GM19455 (cell line): ENCODE measurements around the gene RASSF7.
"Not testable (repeated sequence)": the region's sequence is repeated elsewhere in the genome, so short reads cannot be mapped to it uniquely, and the experiment has no call there.

Experiments used
- ATAC-seq: cut with Tn5 transposase; IDR thresholded peaks from one replicate; pipeline ENCODE4 v1.9.1; 2021; ENCODE audit not compliant: unreplicated experiment

Gene RASSF7

DNA sequence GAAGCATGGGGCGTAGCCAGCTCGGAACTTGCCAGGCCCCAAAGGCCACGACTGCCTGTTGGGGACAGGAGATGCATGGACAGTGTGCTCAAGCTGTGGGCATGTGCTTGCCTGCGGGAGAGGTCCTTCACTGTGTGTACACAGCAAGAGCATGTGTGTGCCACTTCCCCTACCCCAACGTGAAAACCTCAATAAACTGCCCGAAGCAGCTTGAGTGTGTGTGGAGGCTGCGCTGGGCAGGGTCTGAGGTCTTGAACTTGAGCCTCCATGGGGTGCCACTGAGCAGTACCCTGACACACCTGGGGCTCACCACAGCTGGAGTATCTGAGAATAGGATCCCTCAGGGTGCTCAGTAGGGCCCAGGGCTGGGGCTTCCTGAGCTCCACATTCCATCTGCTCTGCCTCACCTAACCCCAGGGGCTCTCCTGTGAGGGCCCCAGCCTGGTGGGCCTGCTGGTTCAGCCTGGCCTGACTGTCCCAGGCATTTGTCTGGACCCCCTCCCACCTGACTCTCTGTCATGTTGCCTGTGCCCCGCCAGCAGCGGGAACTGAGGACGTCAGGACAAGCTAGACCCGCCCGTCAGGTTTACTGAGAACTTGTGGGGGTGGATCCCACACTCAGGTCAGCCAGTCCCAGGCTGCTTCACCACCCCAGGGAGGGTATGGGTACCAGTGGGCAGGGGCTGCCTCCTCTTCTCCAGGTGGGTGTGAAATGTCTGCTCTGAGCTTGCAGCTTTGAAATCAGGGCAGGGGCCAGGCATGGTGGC, 3.2 kb downstream of the RASSF7 start:
- no peak for ATAC-seq

DNA sequence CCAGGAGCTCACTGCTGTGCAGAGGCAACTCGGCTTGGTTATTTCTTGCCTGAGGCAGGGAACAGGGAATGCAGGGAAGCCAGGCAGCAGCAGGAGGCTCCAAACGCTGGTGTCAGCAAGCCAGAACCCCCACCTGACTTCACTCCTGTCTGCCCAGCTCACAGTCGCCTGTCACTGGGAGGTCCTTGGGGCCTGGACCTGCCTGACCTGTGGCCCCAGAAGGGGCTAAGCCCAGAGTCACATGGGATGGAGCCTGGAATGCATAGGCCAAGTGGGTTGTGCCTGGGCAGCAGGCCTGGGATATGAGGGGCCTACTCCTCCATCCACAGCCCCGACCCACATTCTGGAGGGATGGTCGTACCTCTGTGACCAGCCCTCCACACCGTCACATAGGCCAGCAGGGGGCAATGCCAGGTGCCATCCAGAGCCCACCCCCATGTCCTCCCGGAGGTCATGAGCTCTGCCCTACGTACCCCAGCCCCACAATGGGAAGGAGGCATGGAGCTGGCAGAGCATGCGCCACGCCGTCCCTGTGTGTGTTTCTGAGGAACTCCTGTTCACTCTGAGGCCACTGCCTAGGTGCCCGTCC, 5.2 kb downstream of the RASSF7 start:
- no peak for ATAC-seq

DNA sequence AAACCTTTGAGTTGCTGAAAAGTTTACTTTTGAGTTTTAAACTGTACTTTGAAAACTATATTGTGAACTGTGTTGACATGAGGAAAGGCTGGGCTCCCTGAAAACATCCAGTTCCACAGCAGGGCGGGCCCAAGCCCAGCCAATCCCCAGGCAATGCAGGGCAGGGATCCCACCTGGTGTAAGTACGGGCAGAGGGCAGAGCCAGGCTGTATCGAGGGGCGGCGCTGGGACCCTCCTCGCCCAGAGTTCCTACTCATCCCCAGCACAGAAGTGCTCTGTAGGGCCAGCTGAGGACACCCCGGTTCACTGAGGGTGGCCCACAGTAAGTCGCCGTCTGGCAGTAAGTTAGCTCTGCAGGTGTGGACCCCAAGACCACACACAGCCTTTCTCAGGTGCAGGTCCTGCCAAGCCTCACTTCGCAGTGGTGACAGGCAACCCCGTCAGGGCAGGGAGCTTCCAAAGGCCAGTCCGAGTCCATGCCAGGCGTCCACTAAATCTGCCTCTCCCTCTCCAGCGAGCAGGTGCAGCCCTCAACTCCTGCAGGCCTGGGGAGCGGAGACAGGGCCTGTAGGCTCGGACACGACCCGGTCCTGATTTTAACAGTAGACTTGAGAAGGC, 6.3 kb downstream of the RASSF7 start:
- ATAC-seq: no peak

DNA sequence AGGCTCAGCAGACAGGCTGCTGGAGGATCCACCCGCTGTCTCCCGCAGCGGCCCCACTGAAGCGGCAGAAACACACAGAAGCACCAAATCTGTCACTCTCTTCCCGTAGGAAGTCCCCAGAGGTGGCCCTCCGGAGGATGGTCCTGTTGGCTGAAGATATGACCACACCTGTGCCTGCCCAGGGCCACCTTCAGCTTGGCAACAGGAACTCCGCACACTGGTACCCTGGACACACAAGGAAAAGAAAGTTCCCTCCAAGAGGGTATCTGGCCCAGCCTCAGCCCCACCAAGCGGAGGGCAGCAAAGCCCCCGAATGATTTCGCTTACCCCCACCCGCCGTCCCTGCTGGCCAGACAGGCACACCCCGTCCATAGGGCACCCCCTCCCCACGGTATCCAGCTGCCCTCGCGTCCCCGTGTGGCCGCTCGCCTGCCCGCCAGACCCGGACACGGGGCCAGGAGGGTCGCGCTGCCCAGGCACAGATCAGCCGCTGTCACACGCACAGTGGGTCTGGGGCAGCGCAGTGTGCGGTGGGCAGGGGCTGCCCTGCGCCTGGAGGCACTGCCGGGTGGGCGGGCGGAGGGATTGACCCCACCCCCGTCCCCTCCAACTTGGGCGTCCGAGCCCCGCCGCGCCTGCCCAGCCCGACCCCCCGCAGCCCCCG, 7.0 kb downstream of the RASSF7 start:
- ATAC-seq: no peak

DNA sequence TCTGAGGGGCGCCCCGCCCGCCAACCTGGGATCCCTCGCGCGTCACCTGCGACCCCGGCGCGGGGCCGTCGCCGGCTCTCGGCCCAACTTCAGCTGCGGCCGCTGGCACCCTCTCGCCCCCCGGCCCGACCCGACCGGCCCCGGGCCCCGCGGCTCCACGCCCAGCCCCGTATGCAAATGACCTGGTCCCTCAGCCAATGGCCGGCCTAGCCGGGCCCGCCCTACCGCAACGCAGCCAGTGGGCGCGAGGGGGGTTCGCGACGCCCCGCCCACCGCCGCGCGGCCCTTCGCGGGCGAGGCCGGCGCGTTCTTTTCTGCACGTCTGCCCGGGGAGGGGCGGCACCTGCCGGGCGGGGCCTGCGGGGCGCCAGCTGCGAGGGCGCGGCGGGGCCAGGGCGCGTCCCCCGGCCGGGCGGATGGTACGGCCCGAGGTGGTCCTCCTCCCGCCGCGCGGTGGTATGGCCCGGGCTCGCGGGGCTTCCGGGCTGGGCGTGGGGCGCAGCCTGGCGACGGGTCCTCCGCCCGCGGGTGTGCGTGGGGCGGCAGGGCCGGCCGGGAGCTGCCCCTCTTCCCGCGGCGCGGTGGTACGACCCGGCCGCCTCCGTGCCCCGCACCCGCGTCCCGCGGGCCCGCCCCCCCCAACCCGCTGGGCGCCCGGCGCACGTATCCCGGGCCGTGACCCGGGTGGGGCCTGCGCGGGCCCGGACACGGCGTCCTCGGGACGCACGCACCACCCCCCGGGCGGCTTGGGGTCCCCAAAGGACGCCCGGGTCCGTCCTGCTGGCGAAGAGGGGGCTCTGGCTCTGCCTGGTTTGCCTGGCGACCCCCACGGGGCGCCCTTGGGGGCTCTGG, 7.8 kb downstream of the RASSF7 start:
- ATAC-seq: peak; percentile 76

DNA sequence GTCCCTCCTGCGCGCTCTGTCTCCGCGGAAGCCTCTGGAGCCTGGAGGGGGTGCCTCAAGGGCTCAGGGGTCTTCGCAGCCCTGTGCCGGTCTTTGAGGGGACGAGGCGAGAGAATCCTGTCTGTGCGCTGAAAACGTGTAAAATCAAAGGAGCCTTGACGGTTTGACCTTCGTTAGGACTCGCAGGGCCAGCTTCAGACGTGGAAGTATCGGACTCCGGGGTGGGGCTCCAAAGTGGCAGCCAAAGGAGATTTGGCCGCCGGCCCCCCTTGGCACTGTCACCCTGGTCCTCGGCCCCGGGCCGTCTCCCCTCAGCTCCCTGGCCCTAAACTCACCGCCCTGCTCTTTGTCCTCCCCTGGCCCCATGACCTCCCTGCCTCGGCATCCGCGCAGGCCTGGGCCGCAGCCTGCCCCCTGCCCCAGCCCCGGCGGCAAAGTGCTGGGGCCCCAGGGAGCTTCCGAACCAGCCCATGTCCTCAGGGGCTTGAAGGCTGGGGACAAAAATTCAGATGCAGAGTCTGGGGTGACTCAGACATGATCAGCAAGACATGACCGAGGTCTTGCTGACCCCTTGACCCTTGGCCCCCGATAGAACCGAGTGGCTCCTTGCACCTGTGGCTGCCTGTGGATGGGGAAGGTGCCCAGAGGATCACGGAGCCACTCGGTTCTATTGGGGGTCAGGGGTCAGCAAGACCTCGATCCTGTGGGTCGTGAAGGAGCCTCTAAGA, 8.6 kb downstream of the RASSF7 start:
- peak; percentile 2 for ATAC-seq

DNA sequence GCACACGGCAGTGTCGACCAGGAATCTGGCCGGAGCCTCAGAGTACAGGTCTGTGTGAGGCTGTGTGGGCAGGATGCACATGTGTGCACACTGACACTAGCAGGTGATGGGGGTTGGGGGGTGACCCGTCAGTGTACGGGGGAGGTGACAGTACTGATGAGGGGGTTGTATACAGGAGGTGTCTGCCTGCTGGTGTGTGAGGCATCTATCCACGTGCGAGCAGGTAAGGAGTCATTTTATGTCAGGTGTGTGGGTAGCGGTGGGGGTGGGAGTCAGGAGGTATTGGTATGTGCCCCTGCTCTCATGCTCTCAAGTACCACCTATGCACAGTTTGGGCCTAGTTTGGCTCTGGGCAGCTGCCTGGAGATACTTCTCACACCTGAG, 11.0 kb downstream of the RASSF7 start:
- ATAC-seq: no peak

DNA sequence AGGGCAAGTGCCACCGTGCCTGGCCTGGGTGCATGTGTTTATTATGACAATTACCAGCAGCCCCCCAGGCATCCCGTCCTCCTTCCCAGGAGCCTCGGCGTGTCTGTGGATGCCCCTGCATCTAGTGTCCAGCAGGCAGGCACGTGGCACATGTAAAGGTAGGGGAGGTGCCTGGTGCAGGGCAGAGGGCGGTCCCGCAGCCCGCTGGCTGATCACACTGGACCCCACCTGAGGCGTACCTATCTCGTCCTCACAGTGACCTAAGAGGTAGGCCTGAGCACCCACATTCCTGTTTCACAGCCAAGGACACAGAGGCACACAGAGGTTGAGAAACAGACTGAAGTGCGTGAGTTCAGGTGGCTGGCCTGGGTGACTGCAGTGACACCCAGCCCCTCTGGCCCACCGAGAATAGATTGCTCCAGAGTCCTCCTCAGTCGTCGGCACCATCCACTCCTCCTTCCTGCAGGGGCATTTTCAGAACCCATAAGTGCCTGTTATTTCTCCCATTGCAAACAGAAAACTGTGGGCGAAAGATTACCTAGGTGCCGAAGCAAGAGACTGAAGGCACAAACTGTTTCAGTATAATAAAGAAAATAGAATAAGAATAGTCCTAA, 12.5 kb downstream of the RASSF7 start:
- no peak for ATAC-seq

DNA sequence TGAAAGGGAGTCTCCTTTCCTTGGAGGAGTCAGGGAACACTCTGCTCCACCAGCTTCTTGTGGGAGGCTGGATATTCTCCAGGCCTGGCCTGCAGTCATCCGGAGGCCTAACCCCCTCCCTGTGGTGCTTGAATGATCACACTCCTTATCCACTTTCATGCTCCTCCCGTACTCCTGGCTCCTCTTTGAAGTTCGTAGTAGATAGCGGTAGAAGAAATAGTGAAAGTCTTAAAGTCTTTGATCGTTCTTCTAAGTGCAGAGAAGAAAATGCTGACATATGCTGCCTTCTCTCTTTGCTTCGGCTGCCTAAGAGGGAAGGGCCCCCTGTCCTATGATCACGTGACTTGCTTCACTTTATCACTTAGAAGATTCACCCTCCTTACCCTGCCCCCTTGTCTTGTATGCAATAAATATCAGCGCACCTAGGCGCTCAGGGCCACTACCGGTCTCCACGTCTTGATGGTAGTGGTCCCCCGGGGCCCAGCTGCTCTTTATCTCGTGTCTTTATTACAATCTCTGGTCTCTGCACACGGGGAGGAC, 13.3 kb downstream of the RASSF7 start:
- ATAC-seq: not testable (repeated sequence)

DNA sequence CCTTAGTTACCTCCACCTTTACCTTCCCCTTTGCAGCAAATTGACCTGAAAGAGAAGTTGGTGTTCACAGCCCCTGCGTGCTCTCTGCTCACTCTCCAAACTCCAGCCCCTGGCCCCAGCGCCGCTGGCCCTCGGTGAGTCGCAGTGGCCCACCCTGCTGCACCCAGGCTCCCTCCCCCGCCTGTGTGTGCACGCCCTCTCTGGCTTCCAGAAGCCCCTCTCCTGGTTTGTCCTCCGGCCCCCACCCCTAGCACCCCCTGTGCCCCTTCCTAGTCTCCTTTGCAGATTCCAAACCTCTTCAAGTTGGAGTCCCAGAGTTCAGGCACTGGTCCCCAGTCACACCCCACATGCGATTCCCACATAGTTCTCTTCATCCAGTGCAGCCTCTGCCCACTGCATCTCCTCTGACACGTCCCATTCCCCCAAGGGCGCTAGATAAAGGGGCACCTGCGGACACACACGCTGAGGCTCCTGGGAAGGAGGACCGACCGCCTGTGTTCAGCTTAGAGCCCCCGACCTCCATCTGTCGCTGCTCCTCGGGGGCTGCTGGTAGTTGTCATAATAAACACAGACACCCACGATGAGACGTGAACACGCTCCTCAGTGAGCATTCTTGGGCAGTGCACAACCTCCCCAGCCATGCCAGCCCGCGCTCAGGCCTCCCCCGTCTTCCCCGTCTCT, 14.0 kb downstream of the RASSF7 start:
- ATAC-seq: no peak

DNA sequence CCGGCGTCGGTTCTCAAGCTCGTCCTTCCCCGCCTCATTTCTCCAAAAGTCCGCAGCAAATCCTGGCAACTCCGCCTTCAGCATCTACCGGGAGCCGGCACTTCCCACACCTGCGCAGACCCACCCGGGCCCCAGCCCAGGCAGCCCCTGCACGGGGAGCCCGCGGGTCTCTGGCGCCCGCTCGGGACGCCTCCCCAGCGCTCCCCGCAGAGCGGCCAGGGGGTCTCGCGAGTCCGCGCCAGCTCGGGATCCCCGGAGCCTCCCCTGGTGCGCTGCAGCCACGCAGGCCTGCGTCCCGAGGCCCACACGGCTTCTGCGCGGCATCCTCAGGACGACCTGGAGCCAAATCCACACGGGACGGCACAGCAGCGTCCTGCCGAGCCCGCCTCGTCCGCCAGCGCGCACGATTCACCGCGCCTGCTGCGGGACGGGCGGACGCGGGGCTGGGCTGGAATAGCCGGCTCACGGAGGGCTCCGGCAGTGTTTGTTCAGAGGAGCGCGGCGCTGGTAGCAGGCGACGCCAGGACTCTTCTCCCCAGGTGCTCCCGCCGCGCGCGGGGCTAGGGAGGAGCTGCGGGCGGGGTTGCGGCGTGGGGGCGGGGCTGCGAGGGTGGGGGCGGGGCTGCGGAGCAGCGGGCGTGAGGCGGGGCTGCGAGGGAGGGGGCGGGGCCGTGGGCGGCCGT, 14.7 kb downstream of the RASSF7 start:
- ATAC-seq: peak; percentile 40

DNA sequence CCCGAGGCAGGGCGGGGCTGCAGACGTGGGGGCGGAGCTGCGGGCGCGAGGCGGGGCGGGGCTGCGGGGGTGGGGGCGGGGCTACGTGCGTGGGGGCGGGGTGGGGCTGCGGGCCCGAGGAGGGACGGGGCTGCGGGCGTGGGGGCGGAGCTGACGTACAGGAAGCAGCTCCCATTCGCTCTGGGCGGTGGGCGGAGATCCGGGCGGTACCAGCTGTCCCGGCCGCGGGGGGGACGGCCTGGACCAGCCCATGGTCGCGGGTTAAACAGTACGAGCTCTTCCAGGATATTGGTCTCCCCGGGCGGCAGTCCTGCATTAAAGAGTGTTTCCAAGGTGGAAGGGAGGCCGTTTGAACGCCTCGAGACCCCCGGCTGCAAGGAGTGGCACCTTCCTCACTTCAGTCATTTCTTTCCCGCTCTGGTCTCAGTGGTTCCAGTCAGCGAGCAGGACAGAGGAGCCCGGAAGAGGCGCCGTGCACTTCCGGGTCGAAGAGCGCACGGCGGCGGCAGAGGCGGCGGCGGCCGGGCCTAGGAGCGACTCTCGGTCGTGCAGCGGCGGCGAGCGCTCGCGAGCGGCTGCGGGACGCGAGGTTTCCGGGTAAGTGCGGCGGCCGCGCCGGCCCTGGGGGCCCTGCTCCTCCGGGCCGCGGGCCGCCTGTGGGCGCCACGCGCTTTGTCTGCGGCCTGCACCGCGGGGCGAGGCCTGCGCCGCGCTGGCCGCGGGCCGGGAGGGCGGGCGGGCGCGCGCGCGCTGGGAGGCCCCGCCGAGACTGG, 15.4 kb downstream of the RASSF7 start, which contains the start of gene PHRF1:
Gene PHRF1 (plus strand): TSS at position 475 of the 773 bp plus-strand sequence. CDS start 5,043 bp downstream, outside the sequence.
- peak; percentile 78 for ATAC-seq

DNA sequence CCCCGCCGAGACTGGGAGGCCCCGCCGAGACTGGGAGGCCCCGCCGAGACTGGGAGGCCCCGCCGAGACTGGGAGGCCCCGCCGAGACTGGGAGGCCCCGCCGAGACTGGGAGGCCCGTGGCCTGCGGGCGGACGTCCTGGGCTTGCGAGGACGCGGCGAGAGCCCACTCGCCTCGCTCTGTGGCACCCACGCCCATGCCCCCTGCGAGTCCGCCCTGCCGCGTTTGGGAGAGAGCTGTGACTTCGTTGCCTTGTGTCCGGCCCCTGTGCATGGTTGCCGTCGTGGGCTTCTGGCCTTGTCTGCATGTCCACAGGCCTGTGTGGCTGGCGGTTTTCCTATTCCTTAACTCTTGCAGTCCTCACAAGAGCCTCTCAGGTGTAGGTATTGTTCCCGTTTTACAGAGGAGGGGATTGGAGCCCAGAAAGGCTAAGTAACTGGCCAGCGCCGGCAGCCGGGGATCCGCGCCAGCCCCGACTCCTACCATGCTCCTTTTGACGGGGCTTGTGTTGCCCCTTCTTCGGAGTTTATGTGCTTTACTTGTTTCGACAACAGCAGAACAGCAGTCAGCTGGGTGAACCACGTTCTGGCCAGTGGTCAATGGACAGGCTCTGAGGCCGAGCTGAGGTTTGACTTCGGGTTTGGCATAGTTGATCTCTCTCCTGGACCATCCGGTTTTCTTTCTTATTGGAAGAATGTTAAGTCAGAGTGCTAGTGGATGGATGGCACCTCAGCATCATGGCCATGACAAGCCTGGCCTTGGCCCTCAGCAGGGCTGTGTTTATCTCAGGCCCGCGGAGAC, 16.2 kb downstream of the RASSF7 start:
- no peak for ATAC-seq

DNA sequence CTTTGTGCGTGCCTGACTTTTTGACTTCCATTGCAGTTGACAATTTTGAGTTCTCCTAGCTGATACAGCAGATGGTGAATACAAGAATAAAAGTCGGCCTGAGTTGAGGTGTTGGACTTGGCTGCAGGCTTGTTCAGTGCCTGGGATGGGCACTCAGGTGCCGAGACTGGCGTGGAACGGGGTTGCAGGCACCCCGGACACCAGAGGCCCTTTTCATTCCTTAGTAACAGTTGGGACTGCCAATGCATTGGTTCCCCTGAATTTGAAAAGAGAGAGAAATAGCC, 16.8 kb downstream of the RASSF7 start:
- ATAC-seq: no peak

DNA sequence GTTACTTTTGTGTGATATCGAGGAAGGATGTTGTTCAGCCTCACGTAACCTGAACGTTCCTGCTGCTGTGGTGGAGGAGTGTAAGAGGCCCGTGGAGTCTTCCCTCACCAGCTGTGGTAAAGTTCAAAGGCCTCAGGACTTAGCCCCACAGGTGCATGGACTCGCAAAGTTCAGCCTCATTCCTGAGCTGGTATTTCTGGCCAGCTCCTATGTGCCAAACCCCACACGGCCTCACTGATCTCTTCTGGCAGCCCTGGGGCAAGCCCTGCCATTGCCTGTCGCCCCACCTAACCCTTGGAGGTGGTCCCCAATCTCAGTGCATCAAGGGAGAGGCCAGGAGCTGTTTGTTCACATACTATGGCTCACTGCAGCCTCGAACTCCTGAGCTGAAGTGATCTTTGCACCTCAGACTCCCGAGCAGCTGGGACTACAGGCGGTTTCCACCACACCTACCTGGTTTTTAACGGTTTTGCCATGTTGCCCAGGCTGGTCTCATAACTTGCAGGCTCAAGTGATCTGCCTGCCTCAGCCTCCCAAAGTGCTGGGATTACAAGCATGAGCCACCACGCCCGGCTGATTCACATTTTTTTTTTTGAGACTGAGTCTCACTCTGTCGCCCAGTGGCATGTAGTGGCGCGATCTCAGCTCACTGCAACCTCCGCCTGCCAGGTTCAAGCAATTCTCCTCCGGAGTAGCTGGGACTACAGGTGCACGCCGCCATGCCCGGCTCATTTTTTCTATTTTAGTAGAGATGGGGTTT, 17.7 kb downstream of the RASSF7 start:
- no peak for ATAC-seq
